ENCODE measurements around the gene LIN54. TPM values are rescaled to one million over a fixed set of nuclear protein-coding genes. Genes with fewer than 3 reads are reported as not detected.
"Not testable (repeated sequence)": the region's sequence is repeated elsewhere in the genome, so short reads cannot be mapped to it uniquely, and the experiment has no call there.

The LIN54 gene
- 10 to 100 TPM; 21.5 to 22.7 TPM for total RNA-seq

DNA sequence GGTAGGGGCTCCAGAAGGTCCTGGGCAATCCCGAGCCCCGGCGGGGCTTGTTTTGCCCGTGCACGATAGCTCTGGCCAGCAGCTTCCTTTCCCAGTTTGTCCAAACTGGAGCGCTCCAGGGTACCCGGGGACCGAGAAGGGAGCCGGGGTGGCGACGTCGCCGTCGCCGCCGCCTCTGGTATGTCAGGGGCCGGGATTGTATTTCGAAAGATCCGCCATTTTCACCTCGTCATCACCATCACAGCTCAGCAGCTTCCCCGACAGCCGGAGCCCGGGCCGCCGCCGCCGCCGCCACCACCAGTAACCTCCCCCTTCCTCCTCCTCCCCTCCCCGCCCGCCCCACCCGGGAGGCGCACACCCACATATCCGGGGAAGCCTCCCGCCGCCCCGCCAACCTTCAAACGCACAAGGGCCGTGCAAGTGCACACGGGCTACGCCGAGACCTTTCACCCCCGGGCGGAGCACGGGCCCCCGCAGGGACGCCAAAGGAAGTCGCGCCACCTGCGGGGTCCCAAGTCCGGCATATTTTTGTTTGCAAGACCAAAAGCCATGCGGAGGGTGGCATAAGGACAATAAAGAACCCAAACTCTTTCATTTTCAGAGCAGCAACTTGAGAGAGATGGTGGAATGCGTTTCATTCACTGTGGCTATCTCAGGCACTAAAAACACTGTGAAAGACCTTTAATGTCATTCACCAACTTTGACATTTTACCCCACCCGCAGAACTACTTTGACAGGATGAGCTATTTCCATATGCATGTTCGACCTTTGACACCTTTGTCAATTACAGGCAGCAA is at the start of gene LIN54:
Gene LIN54, minus strand, starts transcription at position 302 of the 797 bp plus-strand sequence. CDS start 25,979 bp downstream, outside the sequence.
- Mint-ChIP-seq H3K9me3 (no peaks in the 10 kb centered on the region), H3K27me3 (no peaks in the 10 kb centered on the region), H3K36me3 (peaks cover 5% of the 10 kb centered on the region), H3K4me3 (peak within 1 kb of the TSS; percentile 99), H3K4me1 (ENCODE audit: low read depth) (peaks cover 47% of the 10 kb centered on the region), H3K27ac (peak within 1 kb of the TSS; percentile 90)
- ChIA-PET POLR2A (interaction anchor here (0.7 to 4.4 kb wide), 4 partner anchors 24 to 111 kb away, joined by 3 to 41 read pairs (median 12); partner anchors contain the start of genes COPS4 and THAP9), CTCF (interaction anchor here (0.7 to 3.2 kb wide), 10 partner anchors 24 to 283 kb away, joined by 3 to 33 read pairs (median 3); partner anchors contain the start of genes COPS4 and THAP9)
- DNase-seq, result peak; percentile 91
- intact Hi-C loops (cut with micrococcal nuclease), result loop anchor here (1.0 to 2.0 kb wide), 2 partner anchors 580 to 636 kb away; partner anchors contain the start of genes ENOPH1 and HNRNPDL

DNA sequence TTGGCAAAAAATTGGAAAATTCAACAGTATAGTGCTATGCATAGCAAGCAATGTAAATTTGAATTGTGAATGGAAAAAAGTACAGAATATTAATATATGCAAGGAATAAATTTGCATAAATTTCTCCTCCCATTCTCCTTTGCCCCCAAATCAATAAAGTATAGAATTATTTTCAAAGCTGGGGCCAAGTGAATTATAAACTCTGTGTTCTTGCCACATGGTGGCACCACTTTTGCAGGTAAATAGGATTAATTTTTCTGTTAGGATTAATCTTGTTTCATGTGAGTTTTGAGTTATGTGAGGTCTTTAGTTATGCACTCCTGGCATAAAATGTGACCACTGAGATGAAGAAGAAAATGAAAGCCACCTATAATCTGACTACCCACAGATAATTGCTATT is 44.3 kb upstream of the LIN54 start:
- CTCF ChIA-PET, result interaction anchor here (0.9 to 3.3 kb wide), 9 partner anchors 16 to 229 kb away, joined by 3 to 13 read pairs (median 4); partner anchors contain the start of genes COPS4 and COQ2
- no peak for DNase-seq

DNA sequence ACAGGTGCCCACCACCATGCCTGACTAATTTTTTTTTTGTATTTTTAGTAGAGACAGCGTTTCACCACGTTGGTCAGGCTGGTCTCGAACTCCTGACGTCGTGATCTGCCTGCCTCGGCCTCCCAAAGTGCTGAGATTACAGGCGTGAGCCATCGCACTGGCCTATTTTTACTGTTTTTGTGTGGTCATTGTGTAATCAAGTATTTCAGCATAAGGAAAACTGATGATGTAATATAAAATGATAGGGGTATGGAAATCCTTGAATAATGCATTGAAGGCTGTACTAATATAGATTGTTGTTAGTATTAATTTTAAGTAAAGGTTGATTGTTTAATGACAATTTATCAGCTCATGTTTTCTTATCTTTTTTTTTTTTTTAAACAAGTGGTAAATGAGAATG is 38.2 kb upstream of the LIN54 start:
- H3K9me3 Mint-ChIP-seq; H3K4me1 Mint-ChIP-seq (ENCODE audit: low read depth); H3K27me3 Mint-ChIP-seq; CTCF ChIA-PET; H3K4me3 Mint-ChIP-seq; H3K27ac Mint-ChIP-seq; DNase-seq; intact Hi-C loops (cut with micrococcal nuclease); POLR2A ChIA-PET: not testable (repeated sequence)
- H3K36me3 Mint-ChIP-seq, result peaks cover 12% of the 10 kb centered on the region

More for the DNA sequence above, 44.3 kb upstream of the LIN54 start:
- no peaks in the 10 kb centered on the region for H3K27me3 Mint-ChIP-seq
- no peaks in the 10 kb centered on the region for H3K4me1 Mint-ChIP-seq (ENCODE audit: low read depth)
- POLR2A ChIA-PET, result interaction anchor here (0.6 kb wide), 1 partner anchor 19 kb away, joined by 3 read pairs; no protein-coding TSS in a partner anchor
- H3K27ac Mint-ChIP-seq, result no peak overlapping the region
- H3K36me3 Mint-ChIP-seq, result peaks cover 17% of the 10 kb centered on the region
- intact Hi-C loops (cut with micrococcal nuclease), result no loop called here
- no peaks in the 10 kb centered on the region for H3K9me3 Mint-ChIP-seq
- H3K4me3 Mint-ChIP-seq, result no peak overlapping the region

DNA sequence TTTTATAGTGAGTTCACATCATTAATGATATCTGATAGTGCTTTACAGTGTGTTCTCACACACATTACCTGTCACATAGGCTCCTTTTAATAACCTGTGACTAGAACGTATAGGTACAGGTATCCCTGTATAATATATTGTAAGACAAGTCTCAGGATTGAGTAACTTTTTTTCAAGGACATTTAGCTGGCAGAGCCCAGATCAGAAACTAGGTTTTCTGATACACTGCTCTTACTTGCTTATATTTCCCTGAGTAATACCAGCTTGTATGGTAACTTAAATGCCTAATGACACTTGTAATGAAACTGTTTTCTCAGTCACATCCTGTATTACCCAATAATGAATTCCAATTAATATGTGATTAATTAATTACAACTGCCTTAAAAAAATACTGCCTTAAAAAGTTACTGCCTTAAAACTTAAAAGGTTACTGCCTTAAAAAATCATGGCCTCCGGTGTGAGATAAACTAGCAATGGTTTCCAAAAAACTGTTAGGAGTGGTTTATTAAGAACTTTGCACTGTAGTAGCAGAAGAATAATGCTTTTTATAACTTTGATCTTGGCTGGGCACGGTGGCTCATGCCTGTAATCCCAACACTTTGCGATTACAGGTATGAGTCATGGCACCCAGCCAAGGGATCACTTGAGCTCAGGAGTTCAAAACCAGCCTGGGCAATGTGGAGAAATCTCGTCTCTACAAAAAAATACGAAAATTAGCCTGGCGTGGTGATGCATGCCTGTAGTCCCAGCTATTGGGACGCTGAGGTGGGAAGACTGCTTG is 36.3 kb upstream of the LIN54 start:
- CTCF ChIA-PET, result interaction anchor here (0.7 to 1.7 kb wide), 5 partner anchors 9 to 213 kb away, joined by 3 to 5 read pairs (median 3); partner anchors contain the start of gene COPS4
- Mint-ChIP-seq H3K4me1 (ENCODE audit: low read depth) (peaks cover 13% of the 10 kb centered on the region), H3K27ac (no peak overlapping the region), H3K9me3 (no peaks in the 10 kb centered on the region), H3K27me3 (no peaks in the 10 kb centered on the region), H3K36me3 (peaks cover 4% of the 10 kb centered on the region), H3K4me3 (no peak overlapping the region)
- POLR2A ChIA-PET, result no interaction called here
- intact Hi-C loops (cut with micrococcal nuclease), result no loop called here
- DNase-seq, result no peak

DNA sequence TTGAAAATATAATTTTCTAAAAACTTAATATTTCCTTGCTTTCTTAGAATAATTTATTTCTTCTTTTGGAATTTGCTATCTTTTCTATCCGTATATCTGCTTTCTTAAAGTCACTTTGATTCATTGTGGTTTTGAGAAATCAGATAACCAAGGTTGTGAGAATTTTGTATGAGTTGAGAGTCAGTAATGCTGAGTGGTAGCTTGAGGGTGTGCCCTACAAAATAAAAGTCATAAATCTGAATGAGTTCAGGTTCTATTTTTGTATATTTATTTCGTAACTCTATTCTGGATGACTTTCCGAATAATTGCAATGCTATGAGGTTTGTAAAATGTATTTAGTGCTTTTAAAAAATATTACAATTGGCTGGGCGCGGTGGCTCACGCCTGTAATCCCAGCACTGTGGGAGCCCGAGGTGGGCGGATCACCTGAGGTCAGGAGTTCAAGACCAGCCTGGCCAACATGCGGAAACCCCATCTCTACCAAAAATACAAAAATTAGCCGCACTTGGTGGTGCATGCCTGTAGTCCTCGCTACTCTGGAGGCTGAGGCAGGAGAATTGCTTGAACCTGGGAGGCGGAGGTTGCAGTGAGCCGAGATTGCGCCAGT is 33.3 kb upstream of the LIN54 start:
- Mint-ChIP-seq H3K9me3 (no peaks in the 10 kb centered on the region), H3K36me3 (no peaks in the 10 kb centered on the region)
- POLR2A ChIA-PET, result no interaction called here

DNA sequence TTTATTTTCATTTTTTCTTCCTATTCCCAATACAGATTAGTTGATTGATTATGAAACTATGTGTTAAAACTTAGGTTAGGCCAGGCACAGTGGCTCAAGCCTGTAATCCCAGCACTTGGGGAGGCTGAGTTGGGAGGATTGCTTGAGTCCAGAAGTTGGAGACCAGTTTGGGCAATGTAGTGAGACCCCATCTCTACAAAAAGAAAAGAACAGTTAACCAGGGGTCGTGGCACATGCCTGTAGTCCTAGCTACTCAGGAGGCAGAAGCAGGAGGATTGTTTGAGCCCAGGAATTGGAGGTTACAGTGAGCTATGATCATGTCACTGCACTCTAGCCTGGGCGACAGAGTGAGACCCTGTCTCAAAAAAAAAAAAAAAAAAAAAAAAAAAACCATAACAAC is 32.5 kb upstream of the LIN54 start:
- H3K4me3 Mint-ChIP-seq; CTCF ChIA-PET; H3K27ac Mint-ChIP-seq; H3K9me3 Mint-ChIP-seq; H3K27me3 Mint-ChIP-seq; intact Hi-C loops (cut with micrococcal nuclease); H3K36me3 Mint-ChIP-seq; DNase-seq; POLR2A ChIA-PET: not testable (repeated sequence)
- H3K4me1 Mint-ChIP-seq (ENCODE audit: low read depth), result peaks cover 32% of the 10 kb centered on the region

More for the DNA sequence above, 33.3 kb upstream of the LIN54 start:
- Mint-ChIP-seq H3K27me3 (no peaks in the 10 kb centered on the region), H3K4me3 (no peak overlapping the region), H3K4me1 (ENCODE audit: low read depth) (peaks cover 27% of the 10 kb centered on the region), H3K27ac (no peak overlapping the region)
- CTCF ChIA-PET, result no interaction called here
- DNase-seq, result no peak
- intact Hi-C loops (cut with micrococcal nuclease), result no loop called here

DNA sequence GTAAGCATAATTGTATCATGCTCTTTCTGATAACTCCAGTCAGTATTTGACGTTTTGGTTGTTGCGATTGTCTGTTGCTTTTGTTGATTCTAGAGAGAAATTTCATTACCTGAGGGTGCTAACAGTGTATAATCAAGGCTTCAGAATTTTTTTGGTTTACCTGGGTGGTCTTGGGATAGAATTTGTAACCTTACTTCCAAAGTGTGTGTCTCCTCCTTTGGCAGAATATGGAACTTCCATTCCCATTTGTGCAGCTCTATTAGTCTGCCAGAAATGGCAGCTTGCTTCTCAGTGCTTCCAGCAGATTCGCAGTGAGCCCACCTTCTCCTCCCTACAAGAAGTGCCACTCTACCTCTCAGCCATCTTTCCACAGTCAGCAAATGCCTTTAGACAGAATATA is 29.6 kb upstream of the LIN54 start:
- Mint-ChIP-seq H3K4me3 (no peak overlapping the region), H3K27me3 (no peaks in the 10 kb centered on the region), H3K36me3 (no peaks in the 10 kb centered on the region), H3K4me1 (ENCODE audit: low read depth) (peaks cover 49% of the 10 kb centered on the region), H3K27ac (no peak overlapping the region), H3K9me3 (no peaks in the 10 kb centered on the region)
- CTCF ChIA-PET, result interaction anchor here (0.6 kb wide), 1 partner anchor 449 kb away, joined by 3 read pairs; no protein-coding TSS in a partner anchor
- POLR2A ChIA-PET, result interaction anchor here (0.6 kb wide), 1 partner anchor 12 kb away, joined by 4 read pairs; no protein-coding TSS in a partner anchor
- intact Hi-C loops (cut with micrococcal nuclease), result no loop called here
- DNase-seq, result no peak

DNA sequence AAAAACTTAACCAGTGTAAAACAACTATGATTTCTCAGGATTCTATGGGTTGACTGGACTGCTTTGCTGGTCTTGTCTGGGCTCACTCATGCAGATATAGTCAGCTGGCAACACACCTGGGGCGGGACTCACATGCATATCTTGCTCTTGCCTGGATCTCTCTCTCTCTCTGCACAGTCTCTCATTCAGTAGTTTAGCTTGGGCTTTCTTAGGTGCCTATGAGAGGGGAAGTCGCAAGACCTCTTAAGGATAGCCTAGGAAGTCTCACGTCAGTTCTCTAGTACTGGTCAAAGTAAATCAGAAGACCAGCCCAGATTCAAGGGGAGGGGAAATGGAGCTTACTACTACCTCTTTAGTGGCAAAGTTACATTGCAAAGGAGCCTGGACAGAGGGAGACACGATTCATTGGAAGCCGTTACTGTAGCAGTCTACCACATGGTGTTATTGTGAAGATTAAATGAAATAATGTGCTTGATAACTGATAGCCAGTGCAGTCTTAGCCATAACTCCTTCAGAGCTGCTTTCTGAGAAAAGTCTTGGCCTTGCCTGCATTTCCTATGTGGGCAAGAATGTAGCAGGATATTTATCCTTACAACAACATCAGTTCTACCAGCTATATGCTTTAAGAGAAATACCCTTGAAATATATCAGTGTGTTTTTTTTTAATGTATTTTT is 26.5 kb upstream of the LIN54 start:
- Mint-ChIP-seq H3K4me1 (ENCODE audit: low read depth) (peaks cover 37% of the 10 kb centered on the region), H3K4me3 (no peak overlapping the region), H3K9me3 (no peaks in the 10 kb centered on the region), H3K27me3 (no peaks in the 10 kb centered on the region), H3K27ac (no peak overlapping the region), H3K36me3 (no peaks in the 10 kb centered on the region)
- ChIA-PET CTCF (interaction anchor here (0.7 to 5.1 kb wide), 8 partner anchors 8 to 245 kb away, joined by 3 to 53 read pairs (median 3); partner anchors contain the start of gene COQ2), POLR2A (interaction anchor here (1.2 kb wide), 1 partner anchor 24 kb away, joined by 3 read pairs; no protein-coding TSS in a partner anchor)
- DNase-seq, result no peak
- intact Hi-C loops (cut with micrococcal nuclease), result no loop called here

DNA sequence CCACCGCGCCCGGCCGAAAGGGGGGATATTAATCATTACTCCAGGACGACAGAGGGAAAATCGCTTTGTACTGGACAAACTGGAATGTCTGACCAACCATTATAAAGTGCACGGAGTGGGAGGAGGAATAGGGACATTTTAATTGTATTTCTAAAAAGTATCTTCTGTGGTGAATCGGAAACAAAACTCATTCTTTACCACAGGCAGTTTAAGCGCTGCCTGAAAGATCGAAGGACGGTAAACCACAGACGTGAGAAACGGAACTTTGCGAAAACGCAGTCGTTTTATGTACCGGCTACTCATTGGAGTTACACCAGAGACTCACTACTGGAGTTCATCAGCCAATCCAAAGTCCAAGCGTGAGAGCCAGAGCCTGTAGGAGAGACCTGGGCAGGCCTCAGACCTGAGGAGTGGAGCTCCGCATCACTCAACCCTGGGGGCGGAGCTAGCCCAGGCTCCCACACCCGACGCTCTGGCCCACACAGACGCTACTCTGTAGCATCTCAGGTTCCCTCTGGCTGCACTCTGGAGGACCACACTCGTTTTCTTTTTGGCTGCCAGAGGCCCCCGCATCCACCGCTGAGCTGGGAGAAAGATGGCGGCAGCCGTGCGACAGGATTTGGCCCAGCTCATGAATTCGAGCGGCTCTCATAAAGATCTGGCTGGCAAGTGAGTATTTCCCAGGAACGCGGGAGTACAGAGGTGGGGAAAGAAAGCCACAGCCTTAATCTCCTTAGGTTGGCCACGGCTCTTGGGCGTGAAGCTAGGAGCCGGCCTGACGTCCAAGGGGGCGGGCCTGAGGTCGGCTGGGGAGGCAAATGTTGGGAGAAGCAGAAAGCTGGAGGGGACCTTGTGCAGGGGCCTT is 24.2 kb upstream of the LIN54 start, which contains the start of gene COPS4:
Gene COPS4, plus strand, starts transcription at position 554 of the 865 bp plus-strand sequence. Its CDS starts 42 bp downstream, at position 596.
- no peaks in the 10 kb centered on the region for H3K36me3 Mint-ChIP-seq
- POLR2A ChIA-PET, result interaction anchor here (0.7 to 1.5 kb wide), 14 partner anchors 14 to 661 kb away, joined by 3 to 41 read pairs (median 4); partner anchors contain the start of genes COQ2, HNRNPD, LIN54 and THAP9

DNA sequence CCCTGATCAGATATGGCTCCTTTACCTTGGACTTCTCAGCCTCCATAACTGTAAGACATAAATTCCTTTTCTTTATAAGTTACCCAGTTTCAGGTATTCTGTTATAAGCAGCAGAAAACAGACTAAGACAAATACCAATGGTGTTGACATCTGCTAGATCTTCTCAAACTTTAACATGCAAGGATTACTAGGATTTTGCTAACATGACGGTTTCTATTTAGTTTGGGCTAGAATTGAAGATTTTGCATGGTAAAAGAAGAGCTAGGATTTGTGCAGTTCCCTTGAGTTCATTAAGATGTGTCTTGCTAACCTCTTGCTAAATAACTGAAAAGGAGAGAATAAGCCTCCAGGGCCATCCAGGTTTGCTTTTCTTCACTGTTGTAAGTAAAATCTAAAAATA is 19.1 kb upstream of the LIN54 start:
- H3K9me3 Mint-ChIP-seq, result peaks cover 8% of the 10 kb centered on the region
- no peaks in the 10 kb centered on the region for H3K4me1 Mint-ChIP-seq (ENCODE audit: low read depth)
- CTCF ChIA-PET, result no interaction called here
- H3K27ac Mint-ChIP-seq, result no peak overlapping the region
- no peak for DNase-seq
- H3K4me3 Mint-ChIP-seq, result no peak overlapping the region
- peaks cover 3% of the 10 kb centered on the region for H3K27me3 Mint-ChIP-seq
- intact Hi-C loops (cut with micrococcal nuclease), result no loop called here
- H3K36me3 Mint-ChIP-seq, result peaks cover 1% of the 10 kb centered on the region
- POLR2A ChIA-PET, result no interaction called here

More for the DNA sequence above, 24.2 kb upstream of the LIN54 start, which contains the start of gene COPS4:
- Mint-ChIP-seq H3K4me1 (ENCODE audit: low read depth) (peaks cover 28% of the 10 kb centered on the region), H3K9me3 (no peaks in the 10 kb centered on the region), H3K27ac (peak within 1 kb of the TSS; percentile 98), H3K27me3 (no peaks in the 10 kb centered on the region), H3K4me3 (peak within 1 kb of the TSS; percentile 85)
- CTCF ChIA-PET, result interaction anchor here (0.6 to 5.1 kb wide), 30 partner anchors 9 to 421 kb away, joined by 3 to 53 read pairs (median 4); partner anchors contain the start of genes COQ2, HELQ, LIN54 and MRPS18C
- intact Hi-C loops (cut with micrococcal nuclease), result loop anchor here (1.0 to 2.0 kb wide), 12 partner anchors 22 to 661 kb away; partner anchors contain the start of genes COQ2, HELQ, SEC31A and THAP9
- peak; percentile 97 for DNase-seq

Data from activated CD4-positive, alpha-beta memory T cell treated with anti-CD3 and anti-CD28 coated beads for 36 hours (primary cell).